Measurements from ENCODE around the gene FBXW11.

DNA sequence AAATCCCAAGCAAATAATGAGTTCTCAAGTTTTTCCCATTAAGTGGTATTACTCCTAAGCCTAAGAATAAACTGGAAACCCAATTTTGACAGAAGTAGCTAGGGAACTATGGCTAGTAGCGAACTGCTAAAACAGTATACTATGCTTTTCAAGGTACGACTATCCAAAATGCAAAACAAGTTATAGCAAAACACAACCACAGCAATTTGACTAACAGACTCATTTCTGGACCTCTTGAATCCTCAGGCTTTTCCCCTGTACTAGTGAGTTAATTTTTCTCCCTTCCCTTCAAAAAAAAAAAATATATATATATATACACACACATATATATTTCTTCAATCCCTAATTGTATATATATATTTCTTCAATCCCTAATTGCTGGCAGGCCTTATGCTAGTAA is 7.3 kb downstream of the FBXW11 start:
- TF ChIP-seq POLR2A (IDR thresholded peaks at IDR 0.05), result no peak
- TF ChIP-seq, protein P1, sequence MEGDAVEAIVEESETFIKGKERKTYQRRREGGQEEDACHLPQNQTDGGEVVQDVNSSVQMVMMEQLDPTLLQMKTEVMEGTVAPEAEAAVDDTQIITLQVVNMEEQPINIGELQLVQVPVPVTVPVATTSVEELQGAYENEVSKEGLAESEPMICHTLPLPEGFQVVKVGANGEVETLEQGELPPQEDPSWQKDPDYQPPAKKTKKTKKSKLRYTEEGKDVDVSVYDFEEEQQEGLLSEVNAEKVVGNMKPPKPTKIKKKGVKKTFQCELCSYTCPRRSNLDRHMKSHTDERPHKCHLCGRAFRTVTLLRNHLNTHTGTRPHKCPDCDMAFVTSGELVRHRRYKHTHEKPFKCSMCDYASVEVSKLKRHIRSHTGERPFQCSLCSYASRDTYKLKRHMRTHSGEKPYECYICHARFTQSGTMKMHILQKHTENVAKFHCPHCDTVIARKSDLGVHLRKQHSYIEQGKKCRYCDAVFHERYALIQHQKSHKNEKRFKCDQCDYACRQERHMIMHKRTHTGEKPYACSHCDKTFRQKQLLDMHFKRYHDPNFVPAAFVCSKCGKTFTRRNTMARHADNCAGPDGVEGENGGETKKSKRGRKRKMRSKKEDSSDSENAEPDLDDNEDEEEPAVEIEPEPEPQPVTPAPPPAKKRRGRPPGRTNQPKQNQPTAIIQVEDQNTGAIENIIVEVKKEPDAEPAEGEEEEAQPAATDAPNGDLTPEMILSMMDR (IDR thresholded peaks at IDR 0.05), result no peak

All from transverse colon (tissue), 3 donors.